GM12864 (cell line): Measurements from ENCODE around the gene PPP3CA.

Experiments used
- DNase-seq: peaks from one replicate; pipeline ENCODE4 v3.0.0-alpha.2; 2011; ENCODE audit warnings: low read depth
- H3K4me3 ChIP-seq: 2 replicates; pipeline ENCODE4 v1.5.1; 2011; ENCODE audit warnings: mild to moderate bottlenecking, low read depth, low read length, control low read depth
- CTCF ChIP-seq: IDR thresholded peaks from 2 replicates; pipeline ENCODE4 v1.5.1; 2011; ENCODE audit warnings: low read depth, mild to moderate bottlenecking, moderate library complexity, low read length, control low read depth, inconsistent platforms; ENCODE audit errors: missing control alignments

The PPP3CA gene

GRCh38 chr4:101227715-101228114, 119.6 kb downstream of the PPP3CA start:
- no peak for TF ChIP-seq CTCF
- H3K4me3 ChIP-seq, result no peak overlapping the region
- DNase-seq, result no peak

- no peak for DNase-seq
- no peak for TF ChIP-seq CTCF
- H3K4me3 ChIP-seq, result no peak overlapping the region
Observed at GRCh38 chr4:101224358-101225218, 122.7 kb downstream of the PPP3CA start.

- TF ChIP-seq CTCF, result no peak
- no peak for DNase-seq
Observed at GRCh38 chr4:101222156-101222845, 125.0 kb downstream of the PPP3CA start.

DNA sequence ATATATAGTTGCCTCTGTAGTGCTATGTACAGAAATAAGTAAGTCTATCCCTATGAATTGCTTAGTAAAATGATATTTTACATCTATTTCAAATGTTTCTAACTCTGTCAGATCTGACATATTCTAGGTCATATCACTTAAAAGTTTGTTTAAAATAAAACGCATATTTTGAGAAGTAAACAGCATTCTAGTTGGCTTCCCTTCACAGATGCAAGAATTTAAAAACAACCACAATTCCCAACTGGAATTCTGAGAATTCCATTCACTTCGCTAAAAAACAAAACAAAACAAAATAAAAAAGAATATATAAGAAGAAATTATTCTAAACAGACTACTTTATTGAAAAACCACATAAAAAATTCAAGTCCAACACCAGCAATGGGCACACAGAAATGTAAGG, 126.0 kb downstream of the PPP3CA start:
- DNase-seq, result no peak
- H3K4me3 ChIP-seq, result no peak overlapping the region
- no peak for TF ChIP-seq CTCF

More at GRCh38 chr4:101222156-101222845, 125.0 kb downstream of the PPP3CA start:
- H3K4me3 ChIP-seq, result no peak overlapping the region

GRCh38 chr4:101218894-101219293, 128.4 kb downstream of the PPP3CA start:
- TF ChIP-seq CTCF, result no peak
- no peak for DNase-seq
- H3K4me3 ChIP-seq, result no peak overlapping the region

- TF ChIP-seq CTCF, result no peak
- no peak for DNase-seq
- no peak overlapping the region for H3K4me3 ChIP-seq
Observed at GRCh38 chr4:101218346-101218745, 129.0 kb downstream of the PPP3CA start.
